GM23338 (cell line): Measurements from ENCODE around the gene GHRL. TPM values are rescaled to one million over a fixed set of nuclear protein-coding genes. Genes with fewer than 3 reads are reported as not detected.

Experiments used
- ATAC-seq: fragments of 200-7000 bp; cut with Tn5 transposase; 3 replicates; pipeline ENCODE4 v1.9.1; 2020
- DNase-seq: peaks from one replicate; pipeline ENCODE4 v3.0.0-alpha.2; 2015; ENCODE audit warnings: low spot score
- H2AFZ ChIP-seq: fragments of 200-600 bp; sonication (generic); 2 replicates; pipeline ENCODE4 v1.8.0; 2016; ENCODE audit warnings: antibody characterized with exemption, mild to moderate bottlenecking, moderate library complexity
- H3F3A ChIP-seq: fragments of 200-600 bp; sonication (generic); replicated peaks from 2 replicates; pipeline ENCODE4 v1.8.0; 2017; ENCODE audit warnings: antibody characterized with exemption, mixed run types, low read depth
- H3K27ac ChIP-seq: fragments of 200-600 bp; sonication (generic); 2 replicates; pipeline ENCODE4 v1.6.1; 2016; ENCODE audit warnings: low read depth
- H3K27me3 ChIP-seq: fragments of 200-600 bp; sonication (generic); 2 replicates; pipeline ENCODE4 v1.8.0; 2016; ENCODE audit warnings: mild to moderate bottlenecking, mixed run types, moderate library complexity; ENCODE audit not compliant: insufficient read depth
- H3K36me3 ChIP-seq: fragments of 200-600 bp; sonication (generic); 2 replicates; pipeline ENCODE4 v1.8.0; 2016; ENCODE audit warnings: mild to moderate bottlenecking; ENCODE audit not compliant: insufficient read depth
- H3K4me1 ChIP-seq: fragments of 200-600 bp; sonication (generic); 2 replicates; pipeline ENCODE4 v1.8.0; 2016; ENCODE audit warnings: mild to moderate bottlenecking, moderate library complexity; ENCODE audit not compliant: insufficient read depth
- H3K4me2 ChIP-seq: fragments of 200-600 bp; sonication (generic); 2 replicates; pipeline ENCODE4 v1.7.1; 2017; ENCODE audit warnings: mixed run types
- H3K4me3 ChIP-seq: fragments of 200-600 bp; sonication (generic); 2 replicates; pipeline ENCODE4 v1.6.1; 2016; ENCODE audit warnings: mixed run types
- H3K79me2 ChIP-seq: fragments of 200-600 bp; sonication (generic); replicated peaks from 2 replicates; pipeline ENCODE4 v1.8.0; 2017; ENCODE audit warnings: mild to moderate bottlenecking; ENCODE audit not compliant: insufficient read depth
- H3K9me2 ChIP-seq: fragments of 200-600 bp; sonication (generic); 2 replicates; pipeline ENCODE4 v1.8.0; 2017; ENCODE audit not compliant: insufficient read depth
- H4K20me1 ChIP-seq: fragments of 200-600 bp; sonication (generic); replicated peaks from 2 replicates; pipeline ENCODE4 v1.8.0; 2017; ENCODE audit warnings: mild to moderate bottlenecking; ENCODE audit not compliant: insufficient read depth
- H3K27ac Mint-ChIP-seq: 2 replicates; pipeline ENCODE4 v1.8.0; 2020; ENCODE audit warnings: inconsistent platforms, mild to moderate bottlenecking, moderate library complexity, mixed read lengths
- H3K27me3 Mint-ChIP-seq: 3 replicates; pipeline ENCODE4 v1.8.0; 2022; ENCODE audit warnings: low read depth, mild to moderate bottlenecking, moderate library complexity, mixed read lengths, inconsistent platforms; ENCODE audit not compliant: insufficient read depth, poor library complexity
- H3K36me3 Mint-ChIP-seq: 3 replicates; pipeline ENCODE4 v1.8.0; 2021; ENCODE audit warnings: low read depth, mild to moderate bottlenecking, inconsistent platforms, moderate library complexity, mixed read lengths
- H3K4me1 Mint-ChIP-seq: 3 replicates; pipeline ENCODE4 v1.8.0; 2020; ENCODE audit warnings: mild to moderate bottlenecking, inconsistent platforms, mixed read lengths
- H3K4me3 Mint-ChIP-seq: 3 replicates; pipeline ENCODE4 v1.8.0; 2021; ENCODE audit warnings: moderate library complexity, mild to moderate bottlenecking, inconsistent platforms, mixed read lengths
- H3K9me3 Mint-ChIP-seq: 3 replicates; pipeline ENCODE4 v1.8.0; 2020; ENCODE audit warnings: moderate library complexity, mild to moderate bottlenecking, inconsistent platforms, mixed read lengths
- CREB1 ChIP-seq: fragments of 250-450 bp; sonication (Bioruptor Pico); IDR thresholded peaks from 2 replicates; pipeline ENCODE4 v1.5.0; 2020; ENCODE audit warnings: low read depth, mild to moderate bottlenecking, moderate library complexity
- CTCF ChIP-seq, 2 experiments: fragments of 200-600 bp in 1 of 2; sonication (generic) in 1 of 2; conservative IDR thresholded peaks; 2 replicates each; pipeline versions ENCODE4 v1.5.1 to v1.6.1; 2016 to 2017; ENCODE audit warnings: antibody characterized with exemption in 2 of 2, low read depth in 2 of 2, mild to moderate bottlenecking in 2 of 2, moderate library complexity in 1 of 2
- ETS1 ChIP-seq: IDR thresholded peaks from 2 replicates; pipeline ENCODE4 v1.6.1; 2016; ENCODE audit warnings: antibody characterized with exemption
- EZH2 ChIP-seq: fragments of 200-600 bp; sonication (generic); IDR thresholded peaks from one replicate; pipeline ENCODE4 v1.8.0; 2017; ENCODE audit warnings: antibody characterized with exemption, mild to moderate bottlenecking, low read depth; ENCODE audit not compliant: unreplicated experiment
- EZH2phosphoT487 ChIP-seq: fragments of 200-600 bp; sonication (generic); IDR thresholded peaks from one replicate; pipeline ENCODE4 v1.8.1; 2018; ENCODE audit warnings: antibody characterized with exemption; ENCODE audit not compliant: unreplicated experiment
- JUNB ChIP-seq: IDR thresholded peaks from one replicate; pipeline ENCODE4 v1.6.1; 2016; ENCODE audit warnings: antibody characterized with exemption; ENCODE audit not compliant: unreplicated experiment
- NANOG ChIP-seq: IDR thresholded peaks from 2 replicates; pipeline ENCODE4 v1.6.1; 2016; ENCODE audit warnings: antibody characterized with exemption, borderline replicate concordance
- POLR2AphosphoS5 ChIP-seq: IDR thresholded peaks from 2 replicates; pipeline ENCODE4 v1.6.1; 2016; ENCODE audit warnings: antibody characterized with exemption, low read depth
- REST ChIP-seq: IDR thresholded peaks from one replicate; pipeline ENCODE4 v1.6.1; 2018; ENCODE audit warnings: antibody characterized with exemption; ENCODE audit not compliant: unreplicated experiment
- STAT1 ChIP-seq: IDR thresholded peaks from one replicate; pipeline ENCODE4 v1.6.1; 2016; ENCODE audit warnings: antibody characterized with exemption; ENCODE audit not compliant: unreplicated experiment
- ZNF114 ChIP-seq: fragments of 250-450 bp; sonication (Bioruptor Pico); IDR thresholded peaks from 2 replicates; pipeline ENCODE4 v1.5.0; 2020; ENCODE audit warnings: mild to moderate bottlenecking, moderate library complexity
- ZNF331 ChIP-seq: fragments of 250-450 bp; sonication (Bioruptor Pico); IDR thresholded peaks from 2 replicates; pipeline ENCODE4 v1.5.0; 2020; ENCODE audit warnings: low read depth, mild to moderate bottlenecking, moderate library complexity
- ZNF462 ChIP-seq: fragments of 250-450 bp; sonication (Bioruptor Pico); IDR thresholded peaks from 2 replicates; pipeline ENCODE4 v1.5.0; 2020; ENCODE audit warnings: mild to moderate bottlenecking, moderate library complexity
- polyA plus RNA-seq: library from polyadenylated mRNA; unstranded; fragments of >200 nt; fragmentation: Nextera tagmentation; extraction: Ambion mirVana; gene quantifications from 2 replicates; pipeline ENCODE4 v1.2.1, GENCODE V29; 2016
- total RNA-seq: library from RNA; depleted of rRNA; stranded (reverse); fragments of >200 nt; shearing (Covaris generic); gene quantifications from 2 replicates; pipeline ENCODE4 v1.2.3, GENCODE V29; 2014

Gene GHRL
- total and polyA plus RNA-seq, 2 experiments from 2014 or later, result 0.78 TPM; not detected in 1

- H3K27me3 ChIP-seq, result no peaks in the 10 kb centered on the region
- no peaks in the 10 kb centered on the region for H3K9me3 Mint-ChIP-seq
- no peak overlapping the region for H3K27ac ChIP-seq
- H3K9me2 ChIP-seq, result no peaks in the 10 kb centered on the region
- DNase-seq (no peak), ATAC-seq (no peak)
- no peak for TF ChIP-seq ZNF462 (CRISPR knock-in tag)
- TF ChIP-seq POLR2AphosphoS5, result no peak
- no peak for TF ChIP-seq ZNF114
- TF ChIP-seq STAT1, result no peak
- TF ChIP-seq NANOG, result no peak
- TF ChIP-seq CREB1 (CRISPR knock-in tag), result no peak
- no peak for TF ChIP-seq JUNB
- TF ChIP-seq EZH2phosphoT487, result no peak
- TF ChIP-seq REST, result no peak
- no peak for TF ChIP-seq ETS1
- no peak for TF ChIP-seq CTCF (conservative IDR thresholded peaks at IDR 0.05; ENCODE audit: low read depth in 2 of 2)
- TF ChIP-seq ZNF331 (CRISPR knock-in tag), result no peak
- no peak for TF ChIP-seq EZH2
- H3F3A ChIP-seq, result no peaks in the 10 kb centered on the region
- no peak overlapping the region for H3K4me2 ChIP-seq
- peaks cover 12% of the 10 kb centered on the region; the same call in 1 of the 2 replicates for H3K36me3 ChIP-seq
- no peak overlapping the region for H3K4me3 Mint-ChIP-seq
- peaks cover 80% of the 10 kb centered on the region for H3K79me2 ChIP-seq
- no peak overlapping the region for H2AFZ ChIP-seq
- H3K27ac Mint-ChIP-seq, result no peak overlapping the region
- no peaks in the 10 kb centered on the region; the same call in 2 of the 3 replicates for H3K4me1 Mint-ChIP-seq
- peaks cover 11% of the 10 kb centered on the region; the same call in 1 of the 2 replicates for H4K20me1 ChIP-seq
- no peak overlapping the region for H3K4me3 ChIP-seq
- H3K4me1 ChIP-seq, result no peaks in the 10 kb centered on the region
- no peaks in the 10 kb centered on the region for H3K27me3 Mint-ChIP-seq
- peaks cover 31% of the 10 kb centered on the region for H3K36me3 Mint-ChIP-seq
Observed at GRCh38 chr3:10269443-10269842, 23.3 kb downstream of the GHRL start.
